Endodermal cell (in vitro differentiated cells): ENCODE results near the gene FBXO46. TPM values are rescaled to one million over a fixed set of nuclear protein-coding genes. Genes with fewer than 3 reads are reported as not detected.
A peak's percentile ranks its signal among the peaks of the same experiment; 100 is the strongest.
"Not testable (repeated sequence)": the region's sequence is repeated elsewhere in the genome, so short reads cannot be mapped to it uniquely, and the experiment has no call there.

Experiments used
- DNase-seq: peaks from one replicate; pipeline ENCODE4 v3.0.0-alpha.2; 2017
- H3K27ac ChIP-seq: 2 replicates; pipeline ENCODE4 v1.5.1; 2013; ENCODE audit warnings: mild to moderate bottlenecking, low read depth, low read length, moderate library complexity
- H3K27me3 ChIP-seq: 2 replicates; pipeline ENCODE4 v1.6.1; 2013; ENCODE audit warnings: mild to moderate bottlenecking, low read length, moderate library complexity; ENCODE audit not compliant: insufficient read depth, control insufficient read depth, poor library complexity, severe bottlenecking
- H3K36me3 ChIP-seq: 2 replicates; pipeline ENCODE4 v1.7.0; 2013; ENCODE audit warnings: mild to moderate bottlenecking, low read length, moderate library complexity; ENCODE audit not compliant: control insufficient read depth, insufficient read depth
- H3K4me1 ChIP-seq: one replicate; pipeline ENCODE4 v1.7.0; 2013; ENCODE audit warnings: low read length; ENCODE audit not compliant: control insufficient read depth, insufficient read depth
- H3K4me3 ChIP-seq: 2 replicates; pipeline ENCODE4 v1.5.1; 2013; ENCODE audit warnings: mild to moderate bottlenecking, low read length, moderate library complexity
- H3K9ac ChIP-seq: 2 replicates; pipeline ENCODE4 v1.6.1; 2013; ENCODE audit warnings: mild to moderate bottlenecking, low read length, moderate library complexity; ENCODE audit not compliant: poor library complexity, severe bottlenecking; ENCODE audit errors: extremely low read depth
- H3K9me3 ChIP-seq: 2 replicates; pipeline ENCODE4 v1.6.1; 2013; ENCODE audit warnings: mild to moderate bottlenecking, low read length, moderate library complexity; ENCODE audit not compliant: control insufficient read depth
- H3K27ac Mint-ChIP-seq: 2 replicates; pipeline ENCODE4 v1.8.0; 2020; ENCODE audit warnings: mixed read lengths
- H3K27me3 Mint-ChIP-seq: 2 replicates; pipeline ENCODE4 v1.8.0; 2021; ENCODE audit warnings: mild to moderate bottlenecking, mixed read lengths; ENCODE audit not compliant: insufficient read depth
- H3K36me3 Mint-ChIP-seq: 2 replicates; pipeline ENCODE4 v1.8.0; 2020; ENCODE audit warnings: low read depth, mixed read lengths
- H3K4me1 Mint-ChIP-seq: 2 replicates; pipeline ENCODE4 v1.8.0; 2020; ENCODE audit warnings: mixed read lengths
- H3K4me3 Mint-ChIP-seq: 2 replicates; pipeline ENCODE4 v1.8.0; 2020; ENCODE audit warnings: mild to moderate bottlenecking, moderate library complexity, mixed read lengths
- H3K9me3 Mint-ChIP-seq: 2 replicates; pipeline ENCODE4 v1.8.0; 2020; ENCODE audit warnings: mild to moderate bottlenecking, mixed read lengths
- WGBS, 2 experiments: methylation state at CpG; one replicate each; pipeline versions ENCODE4 v1.1.5 to v1.1.7; 2013; ENCODE audit warnings: missing lambda C conversion rate in 2 of 2, mixed read lengths in 1 of 2; ENCODE audit not compliant: insufficient coverage in 1 of 2, insufficient read length in 1 of 2; 5-methylcytosine and 5-hydroxymethylcytosine counted together
- total RNA-seq, 2 donors: library from RNA; stranded (reverse); fragmentation: NEBNext Ultra II Directional in 1 of 2; extraction: Animal tissue kit (Norgen Biotek cat#: 25700) in 1 of 2; gene quantifications; 2 replicates in 1 of 2; 3 replicates in 1 of 2; pipeline ENCODE4 v1.2.1, GENCODE V29; 2021
- TF ChIP-seq, protein P1 (sequence below): fragments of 200-600 bp; sonication (generic); conservative IDR thresholded peaks from 2 replicates; pipeline ENCODE4 v1.5.0; 2021; ENCODE audit warnings: antibody characterized with exemption, mild to moderate bottlenecking

FBXO46 gene
- total RNA-seq, 2 donors from 2014 or later = 36.5 to 42.8 TPM

DNA sequence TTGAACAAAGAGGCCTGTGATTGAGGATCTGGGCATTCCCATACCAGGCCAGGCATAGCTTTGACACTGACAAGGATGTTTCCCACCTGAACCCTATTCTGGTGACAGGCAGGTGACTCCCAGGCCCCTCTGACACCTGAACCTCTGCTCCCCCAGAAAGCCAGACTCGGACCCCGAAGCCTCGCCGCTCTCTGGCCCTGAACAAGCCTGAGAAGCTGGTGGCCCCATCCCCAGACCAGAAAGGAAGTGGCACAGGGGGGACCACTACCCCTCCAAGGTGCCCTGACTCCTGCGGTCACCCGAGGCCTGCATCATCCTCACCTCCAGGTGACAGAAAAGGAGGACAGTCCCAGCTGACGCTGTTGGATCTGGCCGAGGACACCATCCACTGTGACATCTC is 23.6 kb upstream of the FBXO46 start:
- H3K4me3 ChIP-seq = no peak overlapping the region
- H3K4me1 Mint-ChIP-seq = peaks cover 2% of the 10 kb centered on the region
- H3K4me1 ChIP-seq = no peaks in the 10 kb centered on the region
- no peak overlapping the region for H3K4me3 Mint-ChIP-seq
- no peak overlapping the region for H3K27ac Mint-ChIP-seq
- no peaks in the 10 kb centered on the region for H3K9me3 ChIP-seq
- no peaks in the 10 kb centered on the region for H3K36me3 Mint-ChIP-seq
- 92 to 96% methylated on average over 4 to 8 of the region's 8 CpGs for WGBS, 2 experiments
- H3K9me3 Mint-ChIP-seq = no peaks in the 10 kb centered on the region
- H3K9ac ChIP-seq = no peak overlapping the region
- DNase-seq = no peak
- TF ChIP-seq, protein P1, sequence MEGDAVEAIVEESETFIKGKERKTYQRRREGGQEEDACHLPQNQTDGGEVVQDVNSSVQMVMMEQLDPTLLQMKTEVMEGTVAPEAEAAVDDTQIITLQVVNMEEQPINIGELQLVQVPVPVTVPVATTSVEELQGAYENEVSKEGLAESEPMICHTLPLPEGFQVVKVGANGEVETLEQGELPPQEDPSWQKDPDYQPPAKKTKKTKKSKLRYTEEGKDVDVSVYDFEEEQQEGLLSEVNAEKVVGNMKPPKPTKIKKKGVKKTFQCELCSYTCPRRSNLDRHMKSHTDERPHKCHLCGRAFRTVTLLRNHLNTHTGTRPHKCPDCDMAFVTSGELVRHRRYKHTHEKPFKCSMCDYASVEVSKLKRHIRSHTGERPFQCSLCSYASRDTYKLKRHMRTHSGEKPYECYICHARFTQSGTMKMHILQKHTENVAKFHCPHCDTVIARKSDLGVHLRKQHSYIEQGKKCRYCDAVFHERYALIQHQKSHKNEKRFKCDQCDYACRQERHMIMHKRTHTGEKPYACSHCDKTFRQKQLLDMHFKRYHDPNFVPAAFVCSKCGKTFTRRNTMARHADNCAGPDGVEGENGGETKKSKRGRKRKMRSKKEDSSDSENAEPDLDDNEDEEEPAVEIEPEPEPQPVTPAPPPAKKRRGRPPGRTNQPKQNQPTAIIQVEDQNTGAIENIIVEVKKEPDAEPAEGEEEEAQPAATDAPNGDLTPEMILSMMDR = no peak
- no peaks in the 10 kb centered on the region for H3K27me3 ChIP-seq
- H3K36me3 ChIP-seq = no peaks in the 10 kb centered on the region
- H3K27me3 Mint-ChIP-seq = peaks cover 6% of the 10 kb centered on the region
- no peak overlapping the region for H3K27ac ChIP-seq

GRCh38 chr19:45753548-45753947 is 22.9 kb upstream of the FBXO46 start:
- Mint-ChIP-seq H3K27me3 (peaks cover 6% of the 10 kb centered on the region), H3K4me3 (no peak overlapping the region), H3K9me3 (no peaks in the 10 kb centered on the region), H3K4me1 (peaks cover 2% of the 10 kb centered on the region), H3K27ac (no peak overlapping the region), H3K36me3 (no peaks in the 10 kb centered on the region)
- H3K27ac ChIP-seq = no peak overlapping the region
- no peak overlapping the region for H3K9ac ChIP-seq
- H3K36me3 ChIP-seq = no peaks in the 10 kb centered on the region
- H3K27me3 ChIP-seq = no peaks in the 10 kb centered on the region
- peak; percentile 90 for DNase-seq
- TF ChIP-seq, protein P1 = peak; percentile 60
- WGBS, 2 experiments = 72 to 76% methylated on average over 4 to 6 of the region's 6 CpGs
- H3K4me1 ChIP-seq = no peaks in the 10 kb centered on the region
- no peaks in the 10 kb centered on the region for H3K9me3 ChIP-seq
- H3K4me3 ChIP-seq = no peak overlapping the region

DNA sequence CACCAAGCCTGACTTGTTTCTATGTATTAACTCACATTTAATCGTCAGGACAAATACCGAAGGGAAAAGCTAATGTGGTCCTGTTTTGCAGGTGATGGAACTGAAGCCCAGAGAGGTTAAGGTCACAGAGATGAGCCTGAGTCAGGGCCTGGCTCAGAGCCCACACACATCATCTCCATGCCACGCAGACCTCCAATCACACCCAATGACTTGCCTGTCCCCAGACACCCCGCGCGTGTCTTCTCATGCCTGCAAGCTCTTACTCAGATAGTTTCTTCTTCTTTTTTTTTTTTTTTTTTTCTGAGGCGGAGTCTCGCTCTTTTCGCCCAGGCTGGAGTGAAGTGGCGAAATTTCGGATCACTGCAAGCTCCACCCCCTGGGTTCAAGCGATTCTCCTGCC is 21.9 kb upstream of the FBXO46 start:
- Mint-ChIP-seq H3K27ac (no peak overlapping the region), H3K4me3 (no peak overlapping the region), H3K4me1 (peaks cover 2% of the 10 kb centered on the region), H3K9me3 (no peaks in the 10 kb centered on the region), H3K27me3 (peaks cover 5% of the 10 kb centered on the region), H3K36me3 (no peaks in the 10 kb centered on the region)
- TF ChIP-seq, protein P1 = no peak
- Histone ChIP-seq H3K9ac (no peak overlapping the region), H3K4me3 (no peak overlapping the region), H3K4me1 (no peaks in the 10 kb centered on the region), H3K9me3 (no peaks in the 10 kb centered on the region), H3K36me3 (no peaks in the 10 kb centered on the region), H3K27me3 (no peaks in the 10 kb centered on the region), H3K27ac (no peak overlapping the region)
- 95 to 97% methylated on average over 6 to 12 of the region's 12 CpGs for WGBS, 2 experiments
- no peak for DNase-seq

- not testable (repeated sequence) for H3K27me3 Mint-ChIP-seq, H3K9ac ChIP-seq, DNase-seq, H3K4me1 ChIP-seq, H3K36me3 ChIP-seq, H3K36me3 Mint-ChIP-seq, H3K27me3 ChIP-seq, H3K27ac Mint-ChIP-seq, H3K27ac ChIP-seq, H3K9me3 Mint-ChIP-seq, H3K4me3 Mint-ChIP-seq, H3K4me1 Mint-ChIP-seq, H3K4me3 ChIP-seq, H3K9me3 ChIP-seq
- WGBS, 2 experiments = 97% methylated on average over 7 to 10 of the region's 10 CpGs
Measured at GRCh38 chr19:45751483-45751882, 20.8 kb upstream of the FBXO46 start.
